WERI-Rb-1 (cell line): ENCODE data around the gene HACD2.

Experiments
- DNase-seq: peaks from one replicate; pipeline ENCODE4 v3.0.0-alpha.2; 2020
- H3K27ac ChIP-seq: fragments of 250-450 bp; sonication (Bioruptor Pico); 2 replicates; pipeline ENCODE4 v1.5.1; 2020; ENCODE audit warnings: mild to moderate bottlenecking, moderate library complexity
- H3K27me3 ChIP-seq: fragments of 250-450 bp; sonication (Bioruptor Pico); 2 replicates; pipeline ENCODE4 v1.5.1; 2021; ENCODE audit warnings: mild to moderate bottlenecking, low read depth, moderate library complexity; ENCODE audit not compliant: insufficient read depth, severe bottlenecking
- H3K36me3 ChIP-seq: fragments of 250-450 bp; sonication (Bioruptor Pico); 2 replicates; pipeline ENCODE4 v1.5.1; 2020; ENCODE audit warnings: mild to moderate bottlenecking, moderate library complexity
- H3K4me3 ChIP-seq: 2 replicates; pipeline ENCODE4 v1.5.1; 2011; ENCODE audit warnings: low read depth, mild to moderate bottlenecking, control low read depth, low read length
- H3K9me3 ChIP-seq: fragments of 250-450 bp; sonication (Bioruptor Pico); 2 replicates; pipeline ENCODE4 v1.5.1; 2021; ENCODE audit warnings: mild to moderate bottlenecking, moderate library complexity; ENCODE audit not compliant: severe bottlenecking
- CTCF ChIP-seq: IDR thresholded peaks from 2 replicates; pipeline ENCODE4 v1.5.1; 2011; ENCODE audit warnings: low read depth, mild to moderate bottlenecking, control low read depth, inconsistent platforms, low read length

The HACD2 gene

GRCh38 chr3:123622766-123623165 is 37.9 kb upstream of the HACD2 start:
- H3K27ac ChIP-seq, result no peak overlapping the region
- H3K27me3 ChIP-seq, result no peaks in the 10 kb centered on the region
- no peak for DNase-seq
- no peaks in the 10 kb centered on the region for H3K36me3 ChIP-seq
- no peaks in the 10 kb centered on the region for H3K9me3 ChIP-seq
- no peak for TF ChIP-seq CTCF
- no peak overlapping the region for H3K4me3 ChIP-seq

GRCh38 chr3:123621850-123622189 is 37.0 kb upstream of the HACD2 start:
- H3K4me3 ChIP-seq, result no peak overlapping the region
- H3K36me3 ChIP-seq, result no peaks in the 10 kb centered on the region
- no peak for DNase-seq
- H3K9me3 ChIP-seq, result no peaks in the 10 kb centered on the region
- TF ChIP-seq CTCF, result no peak
- H3K27me3 ChIP-seq, result no peaks in the 10 kb centered on the region
- H3K27ac ChIP-seq, result no peak overlapping the region

GRCh38 chr3:123621186-123621849 is 36.5 kb upstream of the HACD2 start:
- Histone ChIP-seq H3K36me3 (no peaks in the 10 kb centered on the region), H3K27ac (no peak overlapping the region), H3K27me3 (no peaks in the 10 kb centered on the region), H3K4me3 (no peak overlapping the region), H3K9me3 (no peaks in the 10 kb centered on the region)
- TF ChIP-seq CTCF, result no peak
- DNase-seq, result no peak

GRCh38 chr3:123620343-123620742 is 35.5 kb upstream of the HACD2 start:
- DNase-seq, result no peak
- Histone ChIP-seq H3K9me3 (no peaks in the 10 kb centered on the region), H3K27me3 (no peaks in the 10 kb centered on the region), H3K4me3 (no peak overlapping the region), H3K27ac (no peak overlapping the region), H3K36me3 (no peaks in the 10 kb centered on the region)
- TF ChIP-seq CTCF, result no peak

- no peaks in the 10 kb centered on the region for H3K36me3 ChIP-seq
- TF ChIP-seq CTCF, result no peak
- no peak overlapping the region for H3K4me3 ChIP-seq
- DNase-seq, result no peak
- no peaks in the 10 kb centered on the region for H3K27me3 ChIP-seq
- H3K27ac ChIP-seq, result no peak overlapping the region
- no peaks in the 10 kb centered on the region for H3K9me3 ChIP-seq
Measured at GRCh38 chr3:123618768-123619484, 34.1 kb upstream of the HACD2 start.
